Neuronal stem cell (in vitro differentiated cells): ENCODE results near the gene ZSWIM6.

ENCODE experiments used
- DNase-seq: peaks from one replicate; pipeline ENCODE4 v3.0.0-alpha.2; 2013; ENCODE audit warnings: low spot score
- H2AFZ ChIP-seq: one replicate; pipeline ENCODE4 v1.6.1; 2013; ENCODE audit warnings: mild to moderate bottlenecking, low read length, inconsistent platforms
- H2AK5ac ChIP-seq: 2 replicates; pipeline ENCODE4 v1.6.1; 2013; ENCODE audit warnings: low read depth, mild to moderate bottlenecking, inconsistent platforms, low read length, moderate library complexity, mixed read lengths
- H2BK120ac ChIP-seq: 2 replicates; pipeline ENCODE4 v1.6.1; 2013; ENCODE audit warnings: low read depth, mild to moderate bottlenecking, inconsistent platforms, low read length, moderate library complexity, mixed read lengths
- H2BK12ac ChIP-seq: one replicate; pipeline ENCODE4 v1.6.1; 2013; ENCODE audit warnings: low read length, inconsistent platforms
- H2BK15ac ChIP-seq: 2 replicates; pipeline ENCODE4 v1.6.1; 2013; ENCODE audit warnings: mild to moderate bottlenecking, low read length, inconsistent platforms, mixed read lengths
- H2BK5ac ChIP-seq: one replicate; pipeline ENCODE4 v1.6.1; 2013; ENCODE audit warnings: inconsistent platforms, mild to moderate bottlenecking, low read length, moderate library complexity
- H3K14ac ChIP-seq: one replicate; pipeline ENCODE4 v1.6.1; 2013; ENCODE audit warnings: low read length, inconsistent platforms
- H3K18ac ChIP-seq: 2 replicates; pipeline ENCODE4 v1.6.1; 2013; ENCODE audit warnings: low read length, inconsistent platforms
- H3K23ac ChIP-seq: 2 replicates; pipeline ENCODE4 v1.6.1; 2013; ENCODE audit warnings: low read depth, mild to moderate bottlenecking, mixed read lengths, low read length, inconsistent platforms; ENCODE audit not compliant: poor library complexity
- H3K27ac ChIP-seq: replicated peaks from 3 replicates; pipeline ENCODE4 v1.5.1; 2013; ENCODE audit warnings: low read length, inconsistent platforms
- H3K27me3 ChIP-seq, 3 experiments: 2 replicates each; pipeline ENCODE4 v1.6.1; 2013; ENCODE audit warnings: low read length in 3 of 3, mild to moderate bottlenecking in 2 of 3, inconsistent platforms in 1 of 3, low read depth in 1 of 3, mixed read lengths in 1 of 3, moderate library complexity in 1 of 3; ENCODE audit not compliant: control insufficient read depth in 3 of 3, insufficient read depth in 3 of 3
- H3K36me3 ChIP-seq, 2 donors: replicated peaks in 1 of 2; 2 replicates each; pipeline ENCODE4 v1.6.1; 2013; ENCODE audit warnings: low read length in 2 of 2; ENCODE audit not compliant: control insufficient read depth in 2 of 2, insufficient read depth in 2 of 2
- H3K4ac ChIP-seq: 2 replicates; pipeline ENCODE4 v1.6.1; 2013; ENCODE audit warnings: inconsistent platforms, mild to moderate bottlenecking, low read length, moderate library complexity
- H3K4me1 ChIP-seq, 2 donors: 1 replicate in 1 of 2; 2 replicates in 1 of 2; pipeline ENCODE4 v1.6.1; 2013; ENCODE audit warnings: low read length in 2 of 2, low read depth in 1 of 2; ENCODE audit not compliant: control insufficient read depth in 2 of 2, insufficient read depth in 1 of 2
- H3K4me2 ChIP-seq: one replicate; pipeline ENCODE4 v1.6.1; 2013; ENCODE audit warnings: mild to moderate bottlenecking, low read length, inconsistent platforms; ENCODE audit not compliant: insufficient read depth, poor library complexity, severe bottlenecking
- H3K4me3 ChIP-seq, 2 donors: 2 replicates each; pipeline ENCODE4 v1.5.1; 2013; ENCODE audit warnings: low read length in 2 of 2, mild to moderate bottlenecking in 2 of 2, inconsistent platforms in 1 of 2, moderate library complexity in 1 of 2
- H3K79me1 ChIP-seq: one replicate; pipeline ENCODE4 v1.6.1; 2013; ENCODE audit warnings: low read depth, mild to moderate bottlenecking, inconsistent platforms, low read length, moderate library complexity
- H3K9ac ChIP-seq: one replicate; pipeline ENCODE4 v1.6.1; 2013; ENCODE audit warnings: mild to moderate bottlenecking, low read depth, low read length, inconsistent platforms; ENCODE audit not compliant: poor library complexity
- H3K9me3 ChIP-seq, 2 donors: replicated peaks in 1 of 2; 2 replicates each; pipeline versions ENCODE3 to v1.6.1; 2013; ENCODE audit warnings: low read length in 2 of 2, mild to moderate bottlenecking in 2 of 2, inconsistent platforms in 1 of 2, low read depth in 1 of 2, mixed read lengths in 1 of 2, moderate library complexity in 1 of 2; ENCODE audit not compliant: control insufficient read depth in 2 of 2, insufficient read depth in 1 of 2
- H4K8ac ChIP-seq: one replicate; pipeline ENCODE4 v1.6.1; 2013; ENCODE audit warnings: low read depth, mild to moderate bottlenecking, inconsistent platforms, low read length, moderate library complexity
- H4K91ac ChIP-seq: one replicate; pipeline ENCODE4 v1.6.1; 2013; ENCODE audit warnings: low read length, low read depth, mild to moderate bottlenecking, inconsistent platforms; ENCODE audit not compliant: poor library complexity
- WGBS, 2 donors: extraction: QIAGEN DNeasy Blood & Tissue Kit; methylation state at CpG; one replicate each; pipeline ENCODE4 v1.1.7; 2013; ENCODE audit warnings: missing lambda C conversion rate in 2 of 2, mixed read lengths in 1 of 2; ENCODE audit not compliant: insufficient read length in 2 of 2, insufficient replicate concordance in 1 of 2; ENCODE audit errors: extremely low coverage in 2 of 2; 5-methylcytosine and 5-hydroxymethylcytosine counted together

Gene ZSWIM6

DNA sequence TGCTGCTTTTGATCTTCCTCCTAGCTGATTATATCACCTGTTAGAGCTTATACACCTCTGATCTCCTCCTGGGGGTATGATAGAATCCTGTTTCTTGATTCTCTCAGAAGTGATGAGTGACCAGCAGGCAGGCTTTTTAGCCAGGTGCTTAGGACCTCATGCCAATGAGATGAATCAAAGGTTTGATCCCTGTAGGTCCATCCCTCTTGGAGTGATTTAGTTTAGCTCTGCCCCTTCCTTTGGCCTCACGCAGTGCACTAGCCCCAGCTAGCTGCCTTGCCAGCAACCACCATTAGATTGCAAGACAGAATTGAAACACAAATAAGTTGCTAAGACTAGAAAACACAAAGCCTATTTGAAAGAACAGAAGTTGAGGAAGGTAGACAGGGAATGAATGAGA, 84.4 kb downstream of the ZSWIM6 start:
- WGBS, 2 donors = no CpG with 5 or more reads among the region's 1 CpG
- H3K36me3 ChIP-seq = peaks cover 0 to 8% of the 10 kb centered on the region in 2 donors

GRCh38 chr5:61417340-61417739, 85.3 kb downstream of the ZSWIM6 start:
- Histone ChIP-seq H3K4me3 (no peak overlapping the region), H3K36me3 (no peaks in the 10 kb centered on the region), H3K4me2 (no peak overlapping the region), H3K14ac (no peak overlapping the region), H3K79me1 (no peaks in the 10 kb centered on the region), H3K4me1 (peaks cover 10 to 15% of the 10 kb centered on the region in 2 donors), H4K91ac (no peak overlapping the region), H2BK5ac (no peak overlapping the region), H3K9ac (no peak overlapping the region), H3K27me3 (no peaks in the 10 kb centered on the region), H2AK5ac (no peak overlapping the region), H3K9me3 (peaks cover 0 to 20% of the 10 kb centered on the region in 2 donors), H2BK12ac (no peak overlapping the region), H4K8ac (no peak overlapping the region), H3K27ac (no peak overlapping the region), H3K18ac (no peak overlapping the region), H2BK120ac (no peak overlapping the region), H3K23ac (no peak overlapping the region), H2AFZ (no peak overlapping the region), H2BK15ac (no peak overlapping the region), H3K4ac (no peak overlapping the region)
- no peak for DNase-seq
- WGBS, 2 donors = no CpG with 5 or more reads among the region's 3 CpGs

More for the DNA sequence above, 84.4 kb downstream of the ZSWIM6 start:
- Histone ChIP-seq H2BK15ac (no peak overlapping the region), H3K27ac (peak overlapping the region; percentile 55), H2AK5ac (no peak overlapping the region), H4K91ac (no peak overlapping the region), H2BK120ac (no peak overlapping the region), H3K4me2 (peak overlapping the region; percentile 14), H3K9me3 (peaks cover 0 to 12% of the 10 kb centered on the region in 2 donors), H3K4me3 (no peak overlapping the region), H2AFZ (no peak overlapping the region), H2BK5ac (no peak overlapping the region), H3K18ac (no peak overlapping the region), H3K23ac (no peak overlapping the region), H3K27me3 (no peaks in the 10 kb centered on the region), H2BK12ac (no peak overlapping the region), H3K14ac (no peak overlapping the region), H4K8ac (no peak overlapping the region), H3K9ac (no peak overlapping the region), H3K79me1 (no peaks in the 10 kb centered on the region), H3K4me1 (peaks cover 10 to 16% of the 10 kb centered on the region in 2 donors), H3K4ac (no peak overlapping the region)
- no peak for DNase-seq

GRCh38 chr5:61417851-61418250, 85.8 kb downstream of the ZSWIM6 start:
- H3K36me3 ChIP-seq = no peaks in the 10 kb centered on the region
- no peak for DNase-seq
- H2BK120ac ChIP-seq = no peak overlapping the region

DNA sequence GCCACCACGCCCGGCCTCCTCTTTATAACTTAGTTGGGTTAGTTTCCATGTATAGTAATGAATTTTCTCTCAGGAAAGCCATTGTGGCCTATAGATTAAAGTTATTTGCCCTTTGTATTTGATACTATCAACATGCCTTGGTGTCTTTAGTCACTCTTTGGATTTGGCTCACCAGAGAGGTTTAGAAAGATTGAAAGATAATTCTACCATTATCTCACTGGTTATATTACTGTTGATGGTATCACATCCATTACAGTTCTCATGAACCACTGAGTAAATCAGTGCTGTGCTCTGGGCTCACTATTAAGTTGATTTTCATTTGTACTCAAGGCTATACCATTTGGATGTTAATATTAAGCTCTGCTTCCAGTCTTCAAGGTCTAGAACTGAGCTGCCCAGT, 87.0 kb downstream of the ZSWIM6 start:
- no peak overlapping the region for H4K8ac ChIP-seq
- WGBS, 2 donors = no CpG with 5 or more reads among the region's 2 CpGs

More at GRCh38 chr5:61417851-61418250, 85.8 kb downstream of the ZSWIM6 start:
- H3K14ac ChIP-seq = no peak overlapping the region
- H3K4ac ChIP-seq = no peak overlapping the region
- H3K4me3 ChIP-seq = no peak overlapping the region
- no peak overlapping the region for H4K8ac ChIP-seq
- H2BK15ac ChIP-seq = no peak overlapping the region
- H3K23ac ChIP-seq = no peak overlapping the region
- H2AK5ac ChIP-seq = no peak overlapping the region
- no peaks in the 10 kb centered on the region for H3K79me1 ChIP-seq
- H3K27me3 ChIP-seq = no peaks in the 10 kb centered on the region
- no peak overlapping the region for H3K4me2 ChIP-seq
- no peak overlapping the region for H3K27ac ChIP-seq
- no peak overlapping the region for H2BK12ac ChIP-seq
- H4K91ac ChIP-seq = no peak overlapping the region
- H3K18ac ChIP-seq = no peak overlapping the region
- H3K4me1 ChIP-seq = peaks cover 10 to 15% of the 10 kb centered on the region in 2 donors
- H2AFZ ChIP-seq = no peak overlapping the region
- no CpG with 5 or more reads among the region's 1 CpG for WGBS, 2 donors
- H3K9ac ChIP-seq = no peak overlapping the region
- H2BK5ac ChIP-seq = no peak overlapping the region
- H3K9me3 ChIP-seq = peaks cover 0 to 22% of the 10 kb centered on the region in 2 donors

More for the DNA sequence above, 87.0 kb downstream of the ZSWIM6 start:
- Histone ChIP-seq H3K4me2 (no peak overlapping the region), H2BK15ac (no peak overlapping the region), H2AFZ (no peak overlapping the region), H3K14ac (no peak overlapping the region), H3K36me3 (peaks cover 0 to 10% of the 10 kb centered on the region in 2 donors), H2BK12ac (no peak overlapping the region), H4K91ac (no peak overlapping the region), H3K9me3 (peaks cover 0 to 22% of the 10 kb centered on the region in 2 donors), H3K4me3 (no peak overlapping the region), H2AK5ac (no peak overlapping the region), H3K18ac (no peak overlapping the region), H3K27ac (no peak overlapping the region), H3K4me1 (peaks cover 14 to 15% of the 10 kb centered on the region in 2 donors), H3K4ac (no peak overlapping the region), H3K9ac (no peak overlapping the region), H3K23ac (no peak overlapping the region), H2BK120ac (no peak overlapping the region), H3K79me1 (no peaks in the 10 kb centered on the region), H3K27me3 (no peaks in the 10 kb centered on the region), H2BK5ac (no peak overlapping the region)
- no peak for DNase-seq
